ENCODE data around the gene GSTCD. TPM values are rescaled to one million over a fixed set of nuclear protein-coding genes. Genes with fewer than 3 reads are reported as not detected.

The GSTCD gene
- total and polyA plus RNA-seq, 2 donors (not counting 1 experiment from before 2014, with no cell fraction given) = 5.0 to 13.2 TPM

- Mint-ChIP-seq H3K4me3 (no peak overlapping the region), H3K9me3 (ENCODE audit: insufficient read depth) (no peaks in the 10 kb centered on the region), H3K27ac (no peak overlapping the region), H3K27me3 (no peaks in the 10 kb centered on the region), H3K4me1 (no peaks in the 10 kb centered on the region)
- H2AFZ ChIP-seq (ENCODE audit: insufficient read depth, low read depth, low read length, poor library complexity, severe bottlenecking) = no peak overlapping the region
- H3K9ac ChIP-seq (ENCODE audit: low read length) = no peak overlapping the region
- H3K9me3 ChIP-seq (ENCODE audit: control extremely low read depth in 1 of 3, control insufficient read depth in 2 of 3, insufficient read depth in 1 of 3, low read length in 2 of 3) = no peaks in the 10 kb centered on the region
- H3K4me1 ChIP-seq (ENCODE audit: control insufficient read depth in 2 of 2, insufficient read depth in 2 of 2, low read length in 2 of 2) = no peaks in the 10 kb centered on the region
- no peak overlapping the region for H3K4me3 ChIP-seq (ENCODE audit: control extremely low read depth in 1 of 5, extremely low read depth in 1 of 5, insufficient read depth in 1 of 5, low read depth in 2 of 5, low read length in 4 of 5)
- no peak overlapping the region for H3K27ac ChIP-seq (ENCODE audit: low read length in 2 of 2)
- ATAC-seq (ENCODE audit: low read depth) (no peak), DNase-seq (no peak)
- ChIA-PET CTCF (no interaction called here), POLR2A (no interaction called here)
- H4K20me1 ChIP-seq (ENCODE audit: control insufficient read depth, insufficient read depth, low read length, poor library complexity, severe bottlenecking) = no peaks in the 10 kb centered on the region
- TF ChIP-seq EZH2 (IDR thresholded peaks at IDR 0.05; ENCODE audit: borderline replicate concordance, insufficient read depth, low read depth, low read length, poor library complexity, severe bottlenecking) = no peak
- TF ChIP-seq CTCF (IDR thresholded peaks at IDR 0.05) = no peak
- intact Hi-C loops (cut with micrococcal nuclease) = no loop called here
- no peaks in the 10 kb centered on the region for H3K79me2 ChIP-seq (ENCODE audit: control insufficient read depth, insufficient read depth, low read length)
- H3K27me3 ChIP-seq (replicated peaks in 1 of 4; ENCODE audit: control extremely low read depth in 1 of 4, control insufficient read depth in 3 of 4, insufficient read depth in 4 of 4, low read length in 3 of 4) = no peaks in the 10 kb centered on the region
- no peaks in the 10 kb centered on the region for H3K36me3 ChIP-seq (replicated peaks in 1 of 2; ENCODE audit: control extremely low read depth in 1 of 2, control insufficient read depth in 1 of 2, extremely low read depth in 1 of 2, insufficient read depth in 2 of 2, low read length in 1 of 2)
- no peak overlapping the region for H3K4me2 ChIP-seq (replicated peaks; ENCODE audit: low read depth, low read length, poor library complexity, severe bottlenecking)
- WGBS (ENCODE audit: insufficient coverage) = no CpG with 5 or more reads among the region's 2 CpGs
Observed at GRCh38 chr4:105807496-105807895, 98.9 kb downstream of the GSTCD start.

GRCh38 chr4:105808030-105808749 is 99.6 kb downstream of the GSTCD start:
- intact Hi-C loops (cut with micrococcal nuclease) = no loop called here
- no peaks in the 10 kb centered on the region for H3K27me3 ChIP-seq (replicated peaks in 1 of 4; ENCODE audit: control extremely low read depth in 1 of 4, control insufficient read depth in 3 of 4, insufficient read depth in 4 of 4, low read length in 3 of 4)
- H3K4me1 ChIP-seq (ENCODE audit: control insufficient read depth in 2 of 2, insufficient read depth in 2 of 2, low read length in 2 of 2) = no peaks in the 10 kb centered on the region
- no peak overlapping the region for H3K9ac ChIP-seq (ENCODE audit: low read length)
- no peak overlapping the region for H3K27ac Mint-ChIP-seq
- no peak overlapping the region for H3K4me2 ChIP-seq (replicated peaks; ENCODE audit: low read depth, low read length, poor library complexity, severe bottlenecking)
- no peaks in the 10 kb centered on the region for H3K79me2 ChIP-seq (ENCODE audit: control insufficient read depth, insufficient read depth, low read length)
- no peak overlapping the region for H3K4me3 ChIP-seq (ENCODE audit: control extremely low read depth in 1 of 5, extremely low read depth in 1 of 5, insufficient read depth in 1 of 5, low read depth in 2 of 5, low read length in 4 of 5)
- no peaks in the 10 kb centered on the region for H3K36me3 ChIP-seq (replicated peaks in 1 of 2; ENCODE audit: control extremely low read depth in 1 of 2, control insufficient read depth in 1 of 2, extremely low read depth in 1 of 2, insufficient read depth in 2 of 2, low read length in 1 of 2)
- H3K9me3 Mint-ChIP-seq (ENCODE audit: insufficient read depth) = no peaks in the 10 kb centered on the region
- ChIA-PET POLR2A (no interaction called here), CTCF (no interaction called here)
- H3K27ac ChIP-seq (ENCODE audit: low read length in 2 of 2) = no peak overlapping the region
- no peaks in the 10 kb centered on the region for H4K20me1 ChIP-seq (ENCODE audit: control insufficient read depth, insufficient read depth, low read length, poor library complexity, severe bottlenecking)
- H3K4me3 Mint-ChIP-seq = no peak overlapping the region
- no CpG with 5 or more reads among the region's 3 CpGs for WGBS (ENCODE audit: insufficient coverage)
- no peaks in the 10 kb centered on the region for H3K4me1 Mint-ChIP-seq
- H3K9me3 ChIP-seq (ENCODE audit: control extremely low read depth in 1 of 3, control insufficient read depth in 2 of 3, insufficient read depth in 1 of 3, low read length in 2 of 3) = no peaks in the 10 kb centered on the region
- ATAC-seq (ENCODE audit: low read depth) (no peak), DNase-seq (no peak)
- no peaks in the 10 kb centered on the region for H3K27me3 Mint-ChIP-seq
- H2AFZ ChIP-seq (ENCODE audit: insufficient read depth, low read depth, low read length, poor library complexity, severe bottlenecking) = no peak overlapping the region
- TF ChIP-seq EZH2 (IDR thresholded peaks at IDR 0.05; ENCODE audit: borderline replicate concordance, insufficient read depth, low read depth, low read length, poor library complexity, severe bottlenecking) (no peak), CTCF (IDR thresholded peaks at IDR 0.05) (no peak)

Data from B cell (primary cell).